Mesenchymal stem cell (in vitro differentiated cells and primary cell): ENCODE results near the gene MAGEE1. TPM values are rescaled to one million over a fixed set of nuclear protein-coding genes. Genes with fewer than 3 reads are reported as not detected.

Source experiments
- DNase-seq: peaks from one replicate; pipeline ENCODE4 v3.0.0-alpha.2; 2013
- H2AFZ ChIP-seq: one replicate; pipeline ENCODE4 v1.6.1; 2013; ENCODE audit warnings: low read depth, mild to moderate bottlenecking, control low read depth, inconsistent platforms, low read length, moderate library complexity
- H2AK5ac ChIP-seq: 2 replicates; pipeline ENCODE4 v1.6.1; 2013; ENCODE audit warnings: low read length, moderate library complexity, mild to moderate bottlenecking, inconsistent platforms; ENCODE audit not compliant: severe bottlenecking
- H2BK120ac ChIP-seq: one replicate; pipeline ENCODE4 v1.6.1; 2013; ENCODE audit warnings: low read depth, mild to moderate bottlenecking, inconsistent platforms, low read length, moderate library complexity
- H2BK12ac ChIP-seq, 2 experiments: one replicate each; pipeline ENCODE4 v1.6.1; 2013; ENCODE audit warnings: inconsistent platforms in 2 of 2, low read length in 2 of 2, mild to moderate bottlenecking in 2 of 2, moderate library complexity in 2 of 2, control low read depth in 1 of 2
- H2BK15ac ChIP-seq: one replicate; pipeline ENCODE4 v1.6.1; 2013; ENCODE audit warnings: mild to moderate bottlenecking, low read depth, inconsistent platforms; ENCODE audit not compliant: poor library complexity, severe bottlenecking
- H2BK5ac ChIP-seq: 2 replicates; pipeline ENCODE4 v1.6.1; 2013; ENCODE audit warnings: low read depth, mild to moderate bottlenecking, low read length, control low read depth, inconsistent platforms; ENCODE audit not compliant: poor library complexity, severe bottlenecking
- H3K14ac ChIP-seq, 2 experiments: one replicate each; pipeline ENCODE4 v1.6.1; 2013; ENCODE audit warnings: inconsistent platforms in 2 of 2, low read length in 2 of 2, control low read depth in 1 of 2, mild to moderate bottlenecking in 1 of 2, moderate library complexity in 1 of 2
- H3K18ac ChIP-seq, 2 experiments: one replicate each; pipeline ENCODE4 v1.6.1; 2013; ENCODE audit warnings: inconsistent platforms in 2 of 2, low read length in 2 of 2, control low read depth in 1 of 2, low read depth in 1 of 2, mild to moderate bottlenecking in 1 of 2
- H3K23ac ChIP-seq, 2 experiments: one replicate each; pipeline ENCODE4 v1.6.1; 2013; ENCODE audit warnings: inconsistent platforms in 2 of 2, low read length in 2 of 2, mild to moderate bottlenecking in 2 of 2, moderate library complexity in 2 of 2, control low read depth in 1 of 2
- H3K27ac ChIP-seq: 2 replicates; pipeline ENCODE4 v1.5.1; 2013; ENCODE audit warnings: mild to moderate bottlenecking, moderate library complexity, low read length, control low read depth, inconsistent platforms; ENCODE audit not compliant: poor library complexity, severe bottlenecking
- H3K27me3 ChIP-seq, 2 experiments: 2 replicates each; pipeline versions ENCODE4 v1.6.1 to v1.7.0; 2013; ENCODE audit warnings: low read length in 2 of 2, mild to moderate bottlenecking in 2 of 2, moderate library complexity in 2 of 2, control low read depth in 1 of 2, inconsistent platforms in 1 of 2; ENCODE audit not compliant: control insufficient read depth in 1 of 2, insufficient read depth in 1 of 2
- H3K36me3 ChIP-seq, 2 experiments: 2 replicates each; pipeline versions ENCODE4 v1.6.1 to v1.7.0; 2013; ENCODE audit warnings: low read length in 2 of 2, control low read depth in 1 of 2, inconsistent platforms in 1 of 2, low read depth in 1 of 2, mild to moderate bottlenecking in 1 of 2; ENCODE audit not compliant: insufficient read depth in 2 of 2, control insufficient read depth in 1 of 2
- H3K4ac ChIP-seq, 2 experiments: one replicate each; pipeline ENCODE4 v1.6.1; 2013; ENCODE audit warnings: inconsistent platforms in 2 of 2, low read length in 2 of 2, mild to moderate bottlenecking in 2 of 2, moderate library complexity in 2 of 2, control low read depth in 1 of 2, low read depth in 1 of 2
- H3K4me1 ChIP-seq: 2 replicates; pipeline ENCODE4 v1.6.1; 2013; ENCODE audit warnings: low read depth, low read length, control low read depth; ENCODE audit not compliant: control insufficient read depth, insufficient read depth
- H3K4me2 ChIP-seq: 2 replicates; pipeline ENCODE4 v1.6.1; 2013; ENCODE audit warnings: low read length, mild to moderate bottlenecking, inconsistent platforms; ENCODE audit not compliant: poor library complexity, severe bottlenecking
- H3K4me3 ChIP-seq, 2 experiments: 2 replicates each; pipeline versions ENCODE4 v1.5.1 to v1.7.0; 2013; ENCODE audit warnings: low read length in 2 of 2, mild to moderate bottlenecking in 2 of 2, control low read depth in 1 of 2, low read depth in 1 of 2; ENCODE audit not compliant: insufficient read depth in 1 of 2
- H3K79me1 ChIP-seq: replicated peaks from 2 replicates; pipeline ENCODE4 v1.6.1; 2013; ENCODE audit warnings: mild to moderate bottlenecking, control low read depth, low read length, inconsistent platforms; ENCODE audit not compliant: poor library complexity, severe bottlenecking
- H3K9ac ChIP-seq: 2 replicates; pipeline ENCODE4 v1.7.0; 2013; ENCODE audit warnings: mild to moderate bottlenecking, low read length, moderate library complexity
- H3K9me3 ChIP-seq: 2 replicates; pipeline ENCODE4 v1.7.0; 2013; ENCODE audit warnings: mild to moderate bottlenecking, low read length; ENCODE audit not compliant: control insufficient read depth
- H4K8ac ChIP-seq: one replicate; pipeline ENCODE4 v1.6.1; 2013; ENCODE audit warnings: inconsistent platforms, mild to moderate bottlenecking, low read length, moderate library complexity
- H4K91ac ChIP-seq: one replicate; pipeline ENCODE4 v1.6.1; 2013; ENCODE audit warnings: mild to moderate bottlenecking, low read length, inconsistent platforms
- WGBS: methylation state at CpG from one replicate; pipeline ENCODE4 v1.1.7; 2013; ENCODE audit warnings: mixed read lengths; 5-methylcytosine and 5-hydroxymethylcytosine counted together
- polyA plus RNA-seq, 2 experiments: library from polyadenylated mRNA; stranded (reverse); fragments of 200-250 nt; gene quantifications; one replicate each; pipeline ENCODE4 v1.2.3, GENCODE V29; 2013

MAGEE1 gene
- polyA plus RNA-seq (2013, experiment 1 of 2): 0.10 TPM
- 0.07 TPM for polyA plus RNA-seq (2013, experiment 2 of 2)

GRCh38 chrX:76427560-76428242 lies at the start of gene MAGEE1:
MAGEE1 (plus strand) TSS chrX:76427710; CDS start chrX:76427931, 221 bp downstream.
- Histone ChIP-seq H3K4ac (no peak within 1 kb of the TSS), H3K36me3 (no peaks in the 10 kb centered on the region), H4K91ac (no peak within 1 kb of the TSS), H3K27me3 (no peaks in the 10 kb centered on the region), H2BK120ac (no peak within 1 kb of the TSS), H3K18ac (no peak within 1 kb of the TSS), H4K8ac (no peak within 1 kb of the TSS), H2BK15ac (no peak within 1 kb of the TSS), H3K14ac (no peak within 1 kb of the TSS), H2AFZ (no peak within 1 kb of the TSS), H3K4me3 (peak within 1 kb of the TSS; percentile 66 to 83), H3K9me3 (no peaks in the 10 kb centered on the region), H3K9ac (peak within 1 kb of the TSS; percentile 84), H3K27ac (no peak within 1 kb of the TSS), H3K23ac (no peak within 1 kb of the TSS), H3K79me1 (peaks cover 2% of the 10 kb centered on the region), H2BK5ac (no peak within 1 kb of the TSS), H2AK5ac (no peak within 1 kb of the TSS), H2BK12ac (no peak within 1 kb of the TSS), H3K4me1 (peaks cover 7% of the 10 kb centered on the region), H3K4me2 (peak within 1 kb of the TSS; percentile 62)
- peak; percentile 29 for DNase-seq
- under 1% methylated on average over 30 of the region's 42 CpGs for WGBS

GRCh38 chrX:76398970-76399369 lies 28.5 kb upstream of the MAGEE1 start:
- Histone ChIP-seq H2BK120ac (no peak overlapping the region), H3K9me3 (no peaks in the 10 kb centered on the region), H3K4ac (no peak overlapping the region), H3K27me3 (no peaks in the 10 kb centered on the region), H3K4me1 (no peaks in the 10 kb centered on the region), H4K91ac (no peak overlapping the region), H3K27ac (no peak overlapping the region), H2BK5ac (no peak overlapping the region), H3K36me3 (no peaks in the 10 kb centered on the region), H3K23ac (no peak overlapping the region), H3K4me3 (no peak overlapping the region), H2BK15ac (no peak overlapping the region), H3K4me2 (no peak overlapping the region), H3K79me1 (no peaks in the 10 kb centered on the region), H3K18ac (no peak overlapping the region), H3K14ac (no peak overlapping the region), H3K9ac (no peak overlapping the region), H4K8ac (no peak overlapping the region), H2AFZ (no peak overlapping the region), H2AK5ac (no peak overlapping the region), H2BK12ac (no peak overlapping the region)
- DNase-seq: no peak

- Histone ChIP-seq H3K36me3 (no peaks in the 10 kb centered on the region), H2BK12ac (no peak overlapping the region), H2BK5ac (no peak overlapping the region), H3K4me1 (no peaks in the 10 kb centered on the region), H3K4me2 (no peak overlapping the region), H3K4me3 (no peak overlapping the region), H3K4ac (no peak overlapping the region), H4K91ac (no peak overlapping the region), H3K18ac (no peak overlapping the region), H3K79me1 (no peaks in the 10 kb centered on the region), H3K27me3 (no peaks in the 10 kb centered on the region), H3K9me3 (no peaks in the 10 kb centered on the region), H2BK120ac (no peak overlapping the region), H3K27ac (no peak overlapping the region), H2AK5ac (no peak overlapping the region), H3K23ac (no peak overlapping the region), H3K14ac (no peak overlapping the region), H2BK15ac (no peak overlapping the region), H4K8ac (no peak overlapping the region), H3K9ac (no peak overlapping the region), H2AFZ (no peak overlapping the region)
- no peak for DNase-seq
- WGBS: 100% methylated on average over 1 of the region's 2 CpGs
Measured at GRCh38 chrX:76407795-76408194, 19.7 kb upstream of the MAGEE1 start.

GRCh38 chrX:76420237-76420636 lies 7.3 kb upstream of the MAGEE1 start:
- Histone ChIP-seq H3K4me2 (no peak overlapping the region), H4K91ac (no peak overlapping the region), H2BK15ac (no peak overlapping the region), H3K79me1 (no peaks in the 10 kb centered on the region), H3K27ac (no peak overlapping the region), H3K4me3 (no peak overlapping the region), H3K4ac (no peak overlapping the region), H3K4me1 (no peaks in the 10 kb centered on the region), H2AFZ (no peak overlapping the region), H2BK120ac (no peak overlapping the region), H2AK5ac (no peak overlapping the region), H4K8ac (no peak overlapping the region), H2BK12ac (no peak overlapping the region), H3K14ac (no peak overlapping the region), H3K23ac (no peak overlapping the region), H3K36me3 (no peaks in the 10 kb centered on the region), H3K18ac (no peak overlapping the region), H3K27me3 (peaks cover 0 to 5% of the 10 kb centered on the region in 2 experiments), H3K9me3 (no peaks in the 10 kb centered on the region), H3K9ac (no peak overlapping the region), H2BK5ac (no peak overlapping the region)
- no peak for DNase-seq
- 68% methylated on average over 1 of the region's 1 CpG for whole genome bisulfite sequencing
